ENCODE data around the gene PGA4.
"Not testable (repeated sequence)": the region's sequence is repeated elsewhere in the genome, so short reads cannot be mapped to it uniquely, and the experiment has no call there.

Gene PGA4

GRCh38 chr11:61222047-61222446, at the start of gene PGA4:
Gene PGA4 (plus strand): TSS chr11:61222347. CDS start chr11:61222401, 54 bp downstream.
- not testable (repeated sequence) for H3K4me3 ChIP-seq (ENCODE audit: low read length); DNase-seq (ENCODE audit: low read depth)

- TF ChIP-seq CTCF (IDR thresholded peaks at IDR 0.05; ENCODE audit: insufficient read depth, low read depth, low read length, missing control alignments): no peak
- DNase-seq (ENCODE audit: low read depth): no peak
- no peak overlapping the region for H3K4me3 ChIP-seq (ENCODE audit: low read length)
These were observed 49.8 kb upstream of the PGA4 start for GRCh38 chr11:61172356-61172755.

GRCh38 chr11:61172888-61173287, 49.3 kb upstream of the PGA4 start:
- no peak for DNase-seq (ENCODE audit: low read depth)
- H3K4me3 ChIP-seq (ENCODE audit: low read length): no peak overlapping the region
- TF ChIP-seq CTCF (IDR thresholded peaks at IDR 0.05; ENCODE audit: insufficient read depth, low read depth, low read length, missing control alignments): no peak

GRCh38 chr11:61173456-61173855, 48.7 kb upstream of the PGA4 start:
- no peak overlapping the region for H3K4me3 ChIP-seq (ENCODE audit: low read length)
- no peak for TF ChIP-seq CTCF (IDR thresholded peaks at IDR 0.05; ENCODE audit: insufficient read depth, low read depth, low read length, missing control alignments)
- DNase-seq (ENCODE audit: low read depth): peak; percentile 8

- TF ChIP-seq CTCF (IDR thresholded peaks at IDR 0.05; ENCODE audit: insufficient read depth, low read depth, low read length, missing control alignments): no peak
- H3K4me3 ChIP-seq (ENCODE audit: low read length): no peak overlapping the region
- no peak for DNase-seq (ENCODE audit: low read depth)
These were observed 47.9 kb upstream of the PGA4 start for GRCh38 chr11:61174273-61174672.

- H3K4me3 ChIP-seq (ENCODE audit: low read length): no peak overlapping the region
- DNase-seq (ENCODE audit: low read depth): no peak
- no peak for TF ChIP-seq CTCF (IDR thresholded peaks at IDR 0.05; ENCODE audit: insufficient read depth, low read depth, low read length, missing control alignments)
These were observed 47.2 kb upstream of the PGA4 start for GRCh38 chr11:61174949-61175348.

- DNase-seq (ENCODE audit: low read depth): no peak
- no peak overlapping the region for H3K4me3 ChIP-seq (ENCODE audit: low read length)
- no peak for TF ChIP-seq CTCF (IDR thresholded peaks at IDR 0.05; ENCODE audit: insufficient read depth, low read depth, low read length, missing control alignments)
These were observed 45.7 kb upstream of the PGA4 start for GRCh38 chr11:61176446-61176845.

- H3K4me3 ChIP-seq (ENCODE audit: low read length); DNase-seq (ENCODE audit: low read depth): not testable (repeated sequence)
These were observed 41.9 kb upstream of the PGA4 start for GRCh38 chr11:61180205-61180604.
